Measurements from ENCODE around the gene CRYGB.

Gene CRYGB

GRCh38 chr2:208146006-208146405 is at the start of gene CRYGB:
CRYGB (minus strand) TSS chr2:208146158; CDS start chr2:208146120, 38 bp downstream.
- no peak within 1 kb of the TSS for H3K4me3 ChIP-seq (ENCODE audit: low read depth, low read length)
- no peak for TF ChIP-seq CTCF (IDR thresholded peaks at IDR 0.05; ENCODE audit: low read depth, low read length, missing control alignments)
- DNase-seq: no peak
- H3K36me3 ChIP-seq (replicated peaks): no peaks in the 10 kb centered on the region
- in situ Hi-C loops (cut with HindIII; ENCODE audit: low pct_ligation_motif_present, low sequenced_read_pairs): no loop called here
- no peaks in the 10 kb centered on the region for H3K27me3 ChIP-seq (replicated peaks)
- H3K27ac ChIP-seq: no peak within 1 kb of the TSS

GRCh38 chr2:208195531-208195930 is 49.6 kb upstream of the CRYGB start:
- in situ Hi-C loops (cut with HindIII; ENCODE audit: low pct_ligation_motif_present, low sequenced_read_pairs): no loop called here
- no peaks in the 10 kb centered on the region for H3K27me3 ChIP-seq (replicated peaks)
- TF ChIP-seq CTCF (IDR thresholded peaks at IDR 0.05; ENCODE audit: low read depth, low read length, missing control alignments): no peak
- no peak overlapping the region for H3K4me3 ChIP-seq (ENCODE audit: low read depth, low read length)
- no peak overlapping the region for H3K27ac ChIP-seq
- no peak for DNase-seq
- H3K36me3 ChIP-seq (replicated peaks): no peaks in the 10 kb centered on the region

- no peak for DNase-seq
- Histone ChIP-seq H3K27ac (no peak overlapping the region), H3K36me3 (replicated peaks) (no peaks in the 10 kb centered on the region), H3K27me3 (replicated peaks) (no peaks in the 10 kb centered on the region), H3K4me3 (ENCODE audit: low read depth, low read length) (no peak overlapping the region)
- in situ Hi-C loops (cut with HindIII; ENCODE audit: low pct_ligation_motif_present, low sequenced_read_pairs): no loop called here
- TF ChIP-seq CTCF (IDR thresholded peaks at IDR 0.05; ENCODE audit: low read depth, low read length, missing control alignments): no peak
Measured at GRCh38 chr2:208192611-208193236, 46.8 kb upstream of the CRYGB start.

GRCh38 chr2:208189810-208190503 is 44.0 kb upstream of the CRYGB start, which contains the start of gene C2orf80:
C2orf80 (minus strand) TSS chr2:208190030; CDS start chr2:208186986, 3,044 bp downstream.
- in situ Hi-C loops (cut with HindIII; ENCODE audit: low pct_ligation_motif_present, low sequenced_read_pairs): no loop called here
- H3K36me3 ChIP-seq (replicated peaks): no peaks in the 10 kb centered on the region
- no peak within 1 kb of the TSS for H3K4me3 ChIP-seq (ENCODE audit: low read depth, low read length)
- no peak within 1 kb of the TSS for H3K27ac ChIP-seq
- no peak for TF ChIP-seq CTCF (IDR thresholded peaks at IDR 0.05; ENCODE audit: low read depth, low read length, missing control alignments)
- no peak for DNase-seq
- H3K27me3 ChIP-seq (replicated peaks): no peaks in the 10 kb centered on the region

GRCh38 chr2:208189069-208189809 is 43.3 kb upstream of the CRYGB start:
- DNase-seq: no peak
- no peaks in the 10 kb centered on the region for H3K27me3 ChIP-seq (replicated peaks)
- no peak for TF ChIP-seq CTCF (IDR thresholded peaks at IDR 0.05; ENCODE audit: low read depth, low read length, missing control alignments)
- H3K4me3 ChIP-seq (ENCODE audit: low read depth, low read length): no peak overlapping the region
- no peaks in the 10 kb centered on the region for H3K36me3 ChIP-seq (replicated peaks)
- H3K27ac ChIP-seq: no peak overlapping the region
- in situ Hi-C loops (cut with HindIII; ENCODE audit: low pct_ligation_motif_present, low sequenced_read_pairs): no loop called here
